Liver (tissue), 9 donors: Measurements from ENCODE around the gene SCN1B. TPM values are rescaled to one million over a fixed set of nuclear protein-coding genes. Genes with fewer than 3 reads are reported as not detected.

Experiments
- DNase-seq: peaks from one replicate; pipeline ENCODE4 v3.0.0-alpha.2; 2017; ENCODE audit warnings: low spot score
- H3K27ac ChIP-seq, 2 donors: one replicate each; pipeline ENCODE4 v1.7.0; 2013; ENCODE audit warnings: inconsistent platforms in 2 of 2, low read length in 2 of 2, control low read depth in 1 of 2, low read depth in 1 of 2, mild to moderate bottlenecking in 1 of 2
- H3K27me3 ChIP-seq, 4 donors: one replicate each; pipeline versions ENCODE4 v1.6.1 to v1.7.0; 2013; ENCODE audit warnings: low read length in 3 of 4, inconsistent platforms in 1 of 4, mild to moderate bottlenecking in 1 of 4, moderate library complexity in 1 of 4; ENCODE audit not compliant: control insufficient read depth in 4 of 4, insufficient read depth in 4 of 4
- H3K36me3 ChIP-seq, 4 donors: one replicate each; pipeline versions ENCODE4 v1.6.1 to v1.7.0; 2013; ENCODE audit warnings: low read length in 3 of 4, mild to moderate bottlenecking in 3 of 4, low read depth in 1 of 4, moderate library complexity in 1 of 4; ENCODE audit not compliant: control insufficient read depth in 4 of 4, insufficient read depth in 3 of 4
- H3K4me1 ChIP-seq, 4 donors: one replicate each; pipeline versions ENCODE4 v1.6.1 to v1.7.0; 2013; ENCODE audit warnings: low read length in 3 of 4, mild to moderate bottlenecking in 3 of 4, moderate library complexity in 1 of 4; ENCODE audit not compliant: control insufficient read depth in 4 of 4, insufficient read depth in 4 of 4
- H3K4me3 ChIP-seq, 3 donors: one replicate each; pipeline versions ENCODE4 v1.6.1 to v1.7.0; 2013; ENCODE audit warnings: low read length in 3 of 3, control low read depth in 1 of 3, low read depth in 1 of 3, mild to moderate bottlenecking in 1 of 3
- H3K9ac ChIP-seq, 2 donors: one replicate each; pipeline ENCODE4 v1.7.0; 2013; ENCODE audit warnings: low read length in 2 of 2, mild to moderate bottlenecking in 2 of 2, moderate library complexity in 2 of 2, control low read depth in 1 of 2, low read depth in 1 of 2
- H3K9me3 ChIP-seq, 4 donors: one replicate each; pipeline versions ENCODE4 v1.6.1 to v1.7.0; 2013; ENCODE audit warnings: low read length in 3 of 4; ENCODE audit not compliant: control insufficient read depth in 4 of 4
- ATF3 ChIP-seq: IDR thresholded peaks from 2 replicates; pipeline ENCODE4 v1.6.1; 2016; ENCODE audit warnings: antibody characterized with exemption
- CTCF ChIP-seq: fragments of 150-350 bp; IDR thresholded peaks from 2 replicates; pipeline ENCODE4 v1.5.1; 2017; ENCODE audit warnings: improper control_type of control experiment, low read depth, low read length; ENCODE audit not compliant: missing input control
- EGR1 ChIP-seq, 2 donors: IDR thresholded peaks; 2 replicates each; pipeline ENCODE4 v1.6.1; 2016 to 2018; ENCODE audit warnings: antibody characterized with exemption in 2 of 2, low read depth in 2 of 2
- FOXA1 ChIP-seq: IDR thresholded peaks from 2 replicates; pipeline ENCODE4 v1.6.1; 2016; ENCODE audit warnings: antibody characterized with exemption
- FOXA2 ChIP-seq: IDR thresholded peaks from 2 replicates; pipeline ENCODE4 v1.6.1; 2016; ENCODE audit warnings: antibody characterized with exemption
- GABPA ChIP-seq, 2 donors: IDR thresholded peaks in 1 of 2; conservative IDR thresholded peaks in 1 of 2; 2 replicates each; pipeline ENCODE4 v1.6.1; 2016; ENCODE audit warnings: antibody characterized with exemption in 2 of 2, mild to moderate bottlenecking in 1 of 2, moderate library complexity in 1 of 2
- HNF4A ChIP-seq, 2 donors: conservative IDR thresholded peaks; 2 replicates each; pipeline ENCODE4 v1.6.1; 2016; ENCODE audit warnings: antibody characterized with exemption in 2 of 2, mild to moderate bottlenecking in 2 of 2
- HNF4G ChIP-seq: IDR thresholded peaks from 2 replicates; pipeline ENCODE4 v1.6.1; 2016; ENCODE audit warnings: antibody characterized with exemption
- JUND ChIP-seq, 2 donors: IDR thresholded peaks; 2 replicates each; pipeline ENCODE4 v1.6.1; 2016; ENCODE audit warnings: antibody characterized with exemption in 2 of 2
- MAX ChIP-seq: IDR thresholded peaks from 2 replicates; pipeline ENCODE4 v1.6.1; 2016; ENCODE audit warnings: antibody characterized with exemption
- NR2F2 ChIP-seq: IDR thresholded peaks from 2 replicates; pipeline ENCODE4 v1.6.1; 2016; ENCODE audit warnings: antibody characterized with exemption
- RAD21 ChIP-seq, 2 donors: IDR thresholded peaks; 2 replicates each; pipeline ENCODE4 v1.6.1; 2016; ENCODE audit warnings: antibody characterized with exemption in 2 of 2, mild to moderate bottlenecking in 2 of 2
- RXRA ChIP-seq, 2 donors: IDR thresholded peaks; 2 replicates each; pipeline ENCODE4 v1.6.1; 2017 to 2018; ENCODE audit warnings: antibody characterized with exemption in 2 of 2, mild to moderate bottlenecking in 1 of 2
- SP1 ChIP-seq: IDR thresholded peaks from 2 replicates; pipeline ENCODE4 v1.6.1; 2018; ENCODE audit warnings: antibody characterized with exemption, mild to moderate bottlenecking
- TAF1 ChIP-seq: conservative IDR thresholded peaks from 2 replicates; pipeline ENCODE4 v1.6.1; 2016; ENCODE audit warnings: antibody characterized with exemption, mild to moderate bottlenecking
- YY1 ChIP-seq: IDR thresholded peaks from 2 replicates; pipeline ENCODE4 v1.6.1; 2016; ENCODE audit warnings: antibody characterized with exemption, mild to moderate bottlenecking
- WGBS: extraction: QIAGEN DNeasy Blood & Tissue Kit; methylation state at CpG from one replicate; pipeline ENCODE4 v1.1.7; 2013; 5-methylcytosine and 5-hydroxymethylcytosine counted together
- polyA plus RNA-seq, 2 donors: library from polyadenylated mRNA; stranded (reverse) in 1 of 2; unstranded in 1 of 2; fragments of 200-250 nt in 1 of 2; fragments of >200 nt in 1 of 2; fragmentation: Nextera tagmentation in 1 of 2; extraction: Ambion mirVana in 1 of 2; gene quantifications; one replicate each; pipeline versions ENCODE4 v1.2.1 to v1.2.3, GENCODE V29; 2013 to 2015
- total RNA-seq, 2 donors: library from RNA; depleted of rRNA; stranded (reverse); fragments of >200 nt; gene quantifications; one replicate each; pipeline ENCODE4 v1.2.3, GENCODE V29; 2014
- TF ChIP-seq, protein P1 (sequence below): IDR thresholded peaks from 2 replicates; pipeline ENCODE4 v1.6.1; 2016; ENCODE audit warnings: antibody characterized with exemption
- TF ChIP-seq, protein P2 (sequence below): IDR thresholded peaks from 2 replicates; pipeline ENCODE4 v1.6.1; 2016; ENCODE audit warnings: antibody characterized with exemption, mild to moderate bottlenecking
- donor health status: healthy.
- donor health status: healthy.
- donor health status: healthy.
- donor health status: healthy.
- donor health status: healthy.

Gene SCN1B
- total and polyA plus RNA-seq, 4 donors: 1.6 to 5.8 (median 3.4) TPM

- WGBS: 39% methylated on average over 17 of the region's 17 CpGs
- no peak overlapping the region for H3K4me3 ChIP-seq
- H3K36me3 ChIP-seq: no peaks in the 10 kb centered on the region
- no peaks in the 10 kb centered on the region for H3K27me3 ChIP-seq
- peak overlapping the region in 1 of 2 donors; percentile 75 for H3K9ac ChIP-seq
- H3K27ac ChIP-seq: peak overlapping the region; percentile 68 to 70
- TF ChIP-seq HNF4G (peak; percentile 19), TAF1 (no peak), JUND (IDR thresholded peaks at IDR 0.05) (no peak), FOXA2 (peak; percentile 96), ATF3 (no peak), FOXA1 (peak; percentile 95), RAD21 (IDR thresholded peaks at IDR 0.05) (peak; percentile 23 to 38), YY1 (peak; percentile 31), NR2F2 (peak; percentile 79), MAX (peak; percentile 54), EGR1 (IDR thresholded peaks at IDR 0.05; ENCODE audit: low read depth in 2 of 2) (no peak), CTCF (no peak), HNF4A (conservative IDR thresholded peaks at IDR 0.05) (peak; percentile 26 to 56), SP1 (peak; percentile 95), RXRA (IDR thresholded peaks at IDR 0.05) (peak; percentile 53 to 59), GABPA (IDR thresholded peaks at IDR 0.05 in 1 of 2, conservative IDR thresholded peaks at IDR 0.05 in 1 of 2) (no peak)
- TF ChIP-seq, protein P1, sequence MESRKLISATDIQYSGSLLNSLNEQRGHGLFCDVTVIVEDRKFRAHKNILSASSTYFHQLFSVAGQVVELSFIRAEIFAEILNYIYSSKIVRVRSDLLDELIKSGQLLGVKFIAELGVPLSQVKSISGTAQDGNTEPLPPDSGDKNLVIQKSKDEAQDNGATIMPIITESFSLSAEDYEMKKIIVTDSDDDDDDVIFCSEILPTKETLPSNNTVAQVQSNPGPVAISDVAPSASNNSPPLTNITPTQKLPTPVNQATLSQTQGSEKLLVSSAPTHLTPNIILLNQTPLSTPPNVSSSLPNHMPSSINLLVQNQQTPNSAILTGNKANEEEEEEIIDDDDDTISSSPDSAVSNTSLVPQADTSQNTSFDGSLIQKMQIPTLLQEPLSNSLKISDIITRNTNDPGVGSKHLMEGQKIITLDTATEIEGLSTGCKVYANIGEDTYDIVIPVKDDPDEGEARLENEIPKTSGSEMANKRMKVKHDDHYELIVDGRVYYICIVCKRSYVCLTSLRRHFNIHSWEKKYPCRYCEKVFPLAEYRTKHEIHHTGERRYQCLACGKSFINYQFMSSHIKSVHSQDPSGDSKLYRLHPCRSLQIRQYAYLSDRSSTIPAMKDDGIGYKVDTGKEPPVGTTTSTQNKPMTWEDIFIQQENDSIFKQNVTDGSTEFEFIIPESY: no peak
- TF ChIP-seq, protein P2, sequence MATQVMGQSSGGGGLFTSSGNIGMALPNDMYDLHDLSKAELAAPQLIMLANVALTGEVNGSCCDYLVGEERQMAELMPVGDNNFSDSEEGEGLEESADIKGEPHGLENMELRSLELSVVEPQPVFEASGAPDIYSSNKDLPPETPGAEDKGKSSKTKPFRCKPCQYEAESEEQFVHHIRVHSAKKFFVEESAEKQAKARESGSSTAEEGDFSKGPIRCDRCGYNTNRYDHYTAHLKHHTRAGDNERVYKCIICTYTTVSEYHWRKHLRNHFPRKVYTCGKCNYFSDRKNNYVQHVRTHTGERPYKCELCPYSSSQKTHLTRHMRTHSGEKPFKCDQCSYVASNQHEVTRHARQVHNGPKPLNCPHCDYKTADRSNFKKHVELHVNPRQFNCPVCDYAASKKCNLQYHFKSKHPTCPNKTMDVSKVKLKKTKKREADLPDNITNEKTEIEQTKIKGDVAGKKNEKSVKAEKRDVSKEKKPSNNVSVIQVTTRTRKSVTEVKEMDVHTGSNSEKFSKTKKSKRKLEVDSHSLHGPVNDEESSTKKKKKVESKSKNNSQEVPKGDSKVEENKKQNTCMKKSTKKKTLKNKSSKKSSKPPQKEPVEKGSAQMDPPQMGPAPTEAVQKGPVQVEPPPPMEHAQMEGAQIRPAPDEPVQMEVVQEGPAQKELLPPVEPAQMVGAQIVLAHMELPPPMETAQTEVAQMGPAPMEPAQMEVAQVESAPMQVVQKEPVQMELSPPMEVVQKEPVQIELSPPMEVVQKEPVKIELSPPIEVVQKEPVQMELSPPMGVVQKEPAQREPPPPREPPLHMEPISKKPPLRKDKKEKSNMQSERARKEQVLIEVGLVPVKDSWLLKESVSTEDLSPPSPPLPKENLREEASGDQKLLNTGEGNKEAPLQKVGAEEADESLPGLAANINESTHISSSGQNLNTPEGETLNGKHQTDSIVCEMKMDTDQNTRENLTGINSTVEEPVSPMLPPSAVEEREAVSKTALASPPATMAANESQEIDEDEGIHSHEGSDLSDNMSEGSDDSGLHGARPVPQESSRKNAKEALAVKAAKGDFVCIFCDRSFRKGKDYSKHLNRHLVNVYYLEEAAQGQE: peak; percentile 68
- peaks cover 10 to 27% (median 18%) of the 10 kb centered on the region in 4 donors for H3K4me1 ChIP-seq
- no peaks in the 10 kb centered on the region for H3K9me3 ChIP-seq
- no peak for DNase-seq
Observed at GRCh38 chr19:34994643-34995541, 35.4 kb upstream of the SCN1B start.
